Stimulated activated CD8-positive, alpha-beta memory T cell treated with anti-CD3 and anti-CD28 coated beads, Interleukin-15, amount 100 ng/mL, for 24 hours (primary cell): Measurements from ENCODE around the gene ARHGAP10.

Experiments used
- DNase-seq: peaks from one replicate; pipeline ENCODE4 v3.0.0-alpha.2; 2020; ENCODE audit warnings: low read depth

The ARHGAP10 gene

DNA sequence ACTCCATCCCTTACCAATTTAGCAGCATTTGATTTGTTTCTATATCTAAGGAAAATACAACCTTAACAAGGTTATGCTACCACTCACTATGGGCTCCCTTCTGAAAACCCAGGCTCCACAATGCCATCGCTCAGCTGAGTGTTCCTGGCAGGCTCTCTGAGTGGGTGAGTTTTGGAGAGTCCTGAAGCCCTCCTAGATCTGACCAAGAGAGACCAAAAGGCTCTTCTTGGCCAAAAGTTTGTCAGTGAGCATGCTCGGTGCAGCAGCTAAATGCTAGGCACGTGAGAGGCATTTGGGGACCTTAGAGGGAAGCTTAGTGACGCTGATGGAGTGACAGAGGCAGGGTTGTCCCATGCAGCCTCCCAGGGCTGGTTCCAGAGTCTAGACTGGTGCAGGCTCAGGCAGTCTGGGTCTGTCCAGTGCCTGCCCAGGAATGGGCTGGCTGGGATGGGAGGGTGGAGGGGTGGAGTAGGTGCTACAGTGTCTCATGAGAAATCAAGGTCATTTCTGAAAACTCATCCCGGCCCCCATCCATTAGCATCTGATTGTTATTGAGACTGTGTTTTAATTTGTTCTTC is 363.5 kb downstream of the ARHGAP10 start:
- no peak for DNase-seq

DNA sequence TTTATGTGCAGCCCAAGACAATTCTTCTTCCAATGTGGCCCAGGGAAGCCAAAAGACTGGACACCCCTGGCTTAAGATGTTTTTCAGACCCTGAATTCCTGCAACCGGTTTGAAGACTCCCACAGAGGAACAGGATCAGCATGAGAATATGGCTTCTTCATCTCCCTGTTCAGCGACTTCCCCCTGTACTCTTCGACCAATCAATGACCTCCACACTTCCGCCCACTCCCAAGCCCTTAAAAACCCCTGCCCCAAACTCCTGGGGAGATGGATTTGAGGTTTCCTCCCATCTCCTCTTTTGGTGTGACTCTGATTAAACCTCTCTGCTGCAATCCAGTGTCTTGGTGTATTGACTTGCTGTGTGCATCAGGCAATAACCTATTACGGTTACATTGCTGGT is 365.9 kb downstream of the ARHGAP10 start:
- DNase-seq = no peak

DNA sequence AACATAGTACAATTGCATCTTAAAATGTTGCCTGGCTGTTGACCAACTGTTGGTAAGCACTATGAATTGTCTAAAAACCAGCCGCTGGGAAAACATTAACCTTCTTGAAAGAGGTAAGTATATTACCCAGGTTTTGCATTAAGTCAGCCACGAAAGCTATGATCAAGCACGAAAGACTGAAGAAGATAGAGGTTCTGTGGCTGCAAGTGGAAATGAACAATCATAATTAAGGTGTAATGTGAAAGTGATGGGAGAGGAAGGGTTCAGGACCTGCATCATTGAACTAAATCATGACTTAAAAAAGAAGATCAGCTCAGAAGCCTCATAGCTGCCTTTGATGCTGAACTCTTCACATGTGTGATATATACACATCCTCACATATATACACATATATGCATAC is 369.3 kb downstream of the ARHGAP10 start:
- DNase-seq = no peak

DNA sequence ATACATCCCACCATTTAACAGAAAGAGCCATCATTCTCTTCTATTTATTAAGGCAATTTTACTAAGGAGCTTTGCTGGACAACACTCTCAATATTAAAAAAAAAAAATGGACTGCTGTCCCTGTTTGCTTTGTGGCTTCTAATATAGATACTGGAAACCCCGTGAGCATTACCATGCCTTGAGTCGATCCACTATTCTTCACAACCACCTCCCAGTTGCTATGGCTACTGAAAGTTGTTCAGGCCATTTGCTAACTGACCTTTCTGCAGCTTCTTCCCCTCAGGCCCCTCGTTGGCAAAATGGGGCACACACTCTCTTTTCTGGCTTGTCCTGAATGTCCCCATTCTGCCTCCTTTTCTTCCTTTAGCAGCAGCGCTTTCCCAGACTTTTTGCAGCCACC is 369.9 kb downstream of the ARHGAP10 start:
- no peak for DNase-seq

DNA sequence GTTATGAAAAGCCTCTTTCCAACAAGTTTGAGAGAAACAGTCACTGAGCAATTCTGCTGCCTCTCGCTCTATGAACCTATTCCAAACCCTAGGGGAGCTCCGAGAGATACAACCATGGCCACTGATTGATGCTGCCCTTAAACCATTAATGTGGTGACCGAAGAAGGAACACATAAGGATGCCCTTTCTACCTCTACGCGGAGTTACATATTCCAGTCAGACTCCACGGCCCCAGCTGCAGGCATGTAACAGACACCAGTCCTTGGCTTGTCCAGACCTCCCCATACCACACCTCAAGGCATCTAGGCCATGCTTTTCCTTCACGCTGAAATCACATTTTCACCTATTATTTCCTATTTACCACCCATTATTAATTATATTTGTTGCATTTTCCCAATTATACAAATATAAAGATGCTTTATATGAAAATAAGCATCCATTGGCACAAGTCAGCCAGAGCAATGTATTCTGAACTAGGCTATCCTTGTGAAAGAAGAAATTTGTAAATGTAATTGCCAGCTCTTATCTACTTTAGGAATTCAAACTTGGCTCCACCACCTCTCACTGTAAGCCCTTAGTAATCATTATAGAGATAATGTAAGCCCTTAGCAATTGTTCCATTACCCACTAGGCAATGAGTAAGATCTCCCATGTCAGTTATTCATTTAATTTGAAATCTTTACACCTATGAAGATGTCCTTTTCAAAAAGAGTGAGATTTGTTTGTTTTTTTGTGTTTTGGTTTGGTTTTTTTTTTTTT is 371.9 kb downstream of the ARHGAP10 start:
- no peak for DNase-seq

DNA sequence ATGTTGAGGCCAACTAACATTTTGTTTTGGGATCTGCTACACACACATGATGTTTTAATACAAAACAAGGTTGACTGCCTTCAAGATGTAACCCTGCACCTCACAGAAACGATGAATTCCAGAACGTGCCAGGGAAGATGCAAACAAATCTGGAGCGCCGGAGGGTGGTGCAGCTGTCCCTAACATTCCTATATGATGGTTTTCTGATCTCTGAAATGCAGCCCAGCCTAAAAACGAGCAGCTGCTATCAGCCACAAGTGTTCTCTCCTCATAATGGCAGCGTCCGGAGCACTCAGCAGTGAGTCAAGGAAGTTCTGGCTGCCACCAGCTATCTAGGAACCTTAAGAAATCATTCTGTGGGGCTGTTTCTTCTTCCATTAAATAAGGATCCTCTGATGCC is 376.9 kb downstream of the ARHGAP10 start:
- no peak for DNase-seq

DNA sequence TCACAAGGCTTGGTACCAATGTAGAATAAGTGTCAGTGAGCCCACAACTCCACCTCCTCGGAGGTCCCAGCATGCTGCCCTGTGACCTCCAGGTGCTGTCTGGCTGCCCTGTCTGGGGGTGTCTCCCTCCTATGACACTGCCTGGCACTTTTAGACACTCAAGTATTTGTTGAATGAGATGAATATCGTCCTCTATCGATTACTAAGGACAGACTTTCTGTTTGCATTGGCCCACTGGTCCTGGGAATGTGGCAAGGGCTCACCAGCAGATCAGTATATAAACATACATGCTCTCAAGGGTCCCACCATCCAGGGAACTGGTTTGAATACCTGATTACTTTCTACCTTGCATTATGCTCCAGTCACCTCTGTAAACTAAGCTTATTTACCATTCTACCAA is 377.3 kb downstream of the ARHGAP10 start:
- no peak for DNase-seq

DNA sequence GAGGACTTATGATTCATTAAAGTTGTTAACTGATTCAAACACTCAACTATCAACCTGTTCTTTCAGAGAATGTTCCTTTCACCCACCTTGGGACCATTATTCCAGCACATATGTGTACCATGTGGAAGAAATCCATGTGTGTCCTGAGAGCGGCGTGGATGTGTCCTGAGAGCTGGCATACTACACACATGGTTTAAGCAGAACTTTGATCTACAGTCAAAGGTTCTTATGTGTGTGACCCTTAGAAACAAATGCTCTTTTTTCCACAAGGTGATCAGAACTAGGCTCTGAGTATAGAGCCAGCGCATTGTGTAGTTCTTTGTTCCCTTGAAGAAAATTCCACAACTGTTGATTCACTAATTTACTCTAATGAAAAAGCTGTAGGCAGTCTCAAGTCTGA is 378.3 kb downstream of the ARHGAP10 start:
- no peak for DNase-seq

DNA sequence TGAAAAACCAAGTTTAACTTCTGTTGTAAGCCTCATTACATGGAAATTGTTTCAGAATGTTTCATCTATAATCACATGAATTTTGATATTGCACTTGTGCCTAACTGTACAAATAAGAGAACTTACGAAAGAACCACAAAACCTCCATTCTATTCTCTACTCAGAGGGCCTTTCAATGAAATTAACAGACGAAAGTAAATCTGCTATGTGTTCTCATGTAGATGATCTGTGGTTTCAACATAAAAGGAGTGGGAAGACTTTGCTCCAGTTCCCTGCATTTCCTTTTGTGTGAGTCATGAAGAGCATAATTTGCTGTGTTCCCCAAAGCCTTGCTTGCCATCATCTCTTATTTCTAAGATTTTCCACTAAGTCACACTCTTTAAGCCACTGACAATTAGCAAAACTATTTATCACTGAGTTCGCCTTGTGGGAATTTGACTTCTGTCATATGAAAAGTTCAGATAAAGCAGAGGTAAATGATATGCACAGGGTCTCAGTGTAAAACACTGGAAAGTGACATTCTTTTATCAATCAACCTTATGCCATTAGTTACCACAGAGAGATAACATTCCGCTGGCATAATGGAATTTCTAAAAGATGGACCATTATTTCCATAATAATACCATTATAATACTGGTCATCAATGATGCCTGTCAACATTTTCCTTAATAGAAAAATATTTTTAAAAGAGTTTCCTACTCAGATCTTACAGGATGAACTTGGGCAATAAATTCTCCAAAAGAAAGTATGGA is 380.5 kb downstream of the ARHGAP10 start:
- DNase-seq = no peak

DNA sequence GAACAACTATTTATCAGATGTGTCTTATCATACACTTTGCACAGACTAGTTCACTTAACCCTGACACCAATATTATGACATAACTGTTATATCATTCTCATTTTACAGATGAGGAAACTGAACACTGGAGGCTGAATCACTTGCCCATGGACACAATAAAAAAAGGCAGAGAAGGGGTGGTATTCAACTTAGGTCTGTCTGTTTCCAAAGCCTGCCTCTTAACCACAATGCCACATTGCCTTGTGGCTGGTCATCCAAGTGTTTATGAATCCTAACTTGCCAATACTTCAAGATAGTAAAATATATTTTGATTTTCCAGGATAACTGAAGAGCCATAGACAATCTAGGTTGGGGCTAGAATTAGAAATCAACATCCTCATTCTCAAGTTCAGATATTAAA is 382.5 kb downstream of the ARHGAP10 start:
- DNase-seq = no peak

DNA sequence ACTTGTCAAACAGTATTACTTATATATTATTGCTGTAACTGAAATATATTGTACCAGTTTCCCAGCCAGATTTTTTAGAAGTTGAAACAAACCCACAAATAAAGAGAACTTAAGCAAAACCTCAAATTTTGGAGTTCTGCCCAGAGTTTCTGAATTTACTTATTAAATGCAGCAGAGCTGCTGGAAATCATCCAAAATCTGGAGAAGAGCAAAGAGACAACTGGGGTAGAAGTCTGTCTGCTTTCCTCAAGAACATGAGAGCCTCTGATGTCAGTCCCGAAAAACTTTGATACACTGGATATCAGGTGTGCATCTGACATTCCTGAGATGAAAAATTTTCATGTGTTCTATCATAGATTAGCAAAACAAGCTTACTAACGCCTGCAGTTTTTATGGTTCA is 384.4 kb downstream of the ARHGAP10 start:
- DNase-seq = no peak

DNA sequence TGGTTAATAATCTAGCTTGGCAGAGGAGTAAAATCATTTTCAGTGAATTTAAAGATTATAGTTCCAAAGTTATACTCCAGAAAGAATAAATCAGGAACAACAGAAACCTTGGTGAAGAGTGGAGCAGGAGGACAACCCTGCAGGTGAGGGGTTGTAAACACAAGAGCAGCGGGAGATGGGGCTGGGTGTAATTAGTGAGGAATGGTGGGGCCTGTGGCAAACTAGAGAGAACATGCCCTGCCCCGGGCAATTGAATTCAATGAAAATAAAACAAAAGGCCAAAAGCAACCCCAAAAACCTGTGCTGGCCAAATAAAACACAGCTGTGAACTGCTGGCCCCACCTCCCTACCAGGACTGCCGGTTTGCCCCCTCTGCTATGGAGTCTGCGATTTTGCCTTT is 385.1 kb downstream of the ARHGAP10 start:
- DNase-seq = no peak

DNA sequence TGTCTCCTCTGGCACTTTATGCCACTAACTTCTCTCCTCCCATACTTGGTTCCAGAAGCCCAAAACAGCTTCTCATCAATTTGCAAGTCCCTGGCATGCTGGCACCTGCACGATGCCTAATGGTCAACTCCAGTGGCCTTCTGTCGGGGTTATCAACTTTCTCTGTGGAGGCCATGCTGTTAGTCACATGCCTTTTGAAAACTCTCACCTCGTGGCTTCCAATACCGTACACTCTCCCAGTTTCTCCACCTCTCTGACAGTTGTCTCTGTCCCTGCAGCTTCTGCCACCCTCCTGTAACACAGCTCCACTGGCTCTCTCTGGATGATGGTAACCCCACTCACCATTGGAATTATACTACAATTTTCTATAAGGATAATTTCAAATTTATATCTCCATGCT is 386.3 kb downstream of the ARHGAP10 start:
- DNase-seq = no peak

DNA sequence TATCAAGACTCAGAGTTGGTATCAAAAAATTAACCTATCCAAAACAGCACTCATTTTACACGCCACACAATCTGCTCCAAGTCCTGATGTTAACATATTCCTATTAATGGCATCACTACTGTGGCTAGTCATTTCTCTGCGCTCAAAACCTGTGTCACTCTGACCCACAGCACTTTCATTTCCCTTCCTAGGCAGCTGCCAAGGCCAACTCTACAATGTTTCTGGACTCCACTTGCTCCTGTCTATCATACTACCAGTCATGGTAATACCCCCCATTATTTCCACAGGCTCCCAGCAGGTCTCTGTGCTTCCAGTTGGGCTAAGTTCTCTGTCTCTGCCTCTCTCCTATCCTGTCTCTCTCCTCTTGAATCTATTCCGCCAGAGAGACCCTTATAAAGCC is 386.7 kb downstream of the ARHGAP10 start:
- DNase-seq = no peak

DNA sequence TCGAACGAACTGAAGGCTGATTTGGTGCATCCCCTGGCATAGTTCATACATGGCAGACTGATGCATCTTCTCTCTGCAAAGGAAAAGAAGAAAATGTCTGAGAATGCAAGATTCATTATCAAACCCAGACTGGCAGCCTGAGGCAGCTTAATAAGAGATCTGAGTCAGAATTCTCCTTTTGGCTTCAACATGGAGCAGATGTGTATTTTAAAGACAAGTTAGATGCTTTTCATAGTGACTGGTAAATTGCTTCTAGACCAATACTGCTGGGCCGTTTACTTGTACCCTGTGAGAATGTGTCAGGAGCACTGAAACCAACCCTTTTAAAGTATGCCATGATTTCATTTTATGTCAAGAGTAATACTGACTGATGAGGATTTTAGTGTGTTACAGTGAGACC is 388.3 kb downstream of the ARHGAP10 start:
- DNase-seq = no peak
